ENCODE measurements around the gene TOP1.

GRCh38 chr20:41086402-41087324 lies 58.0 kb downstream of the TOP1 start:
- TF ChIP-seq, protein P1, sequence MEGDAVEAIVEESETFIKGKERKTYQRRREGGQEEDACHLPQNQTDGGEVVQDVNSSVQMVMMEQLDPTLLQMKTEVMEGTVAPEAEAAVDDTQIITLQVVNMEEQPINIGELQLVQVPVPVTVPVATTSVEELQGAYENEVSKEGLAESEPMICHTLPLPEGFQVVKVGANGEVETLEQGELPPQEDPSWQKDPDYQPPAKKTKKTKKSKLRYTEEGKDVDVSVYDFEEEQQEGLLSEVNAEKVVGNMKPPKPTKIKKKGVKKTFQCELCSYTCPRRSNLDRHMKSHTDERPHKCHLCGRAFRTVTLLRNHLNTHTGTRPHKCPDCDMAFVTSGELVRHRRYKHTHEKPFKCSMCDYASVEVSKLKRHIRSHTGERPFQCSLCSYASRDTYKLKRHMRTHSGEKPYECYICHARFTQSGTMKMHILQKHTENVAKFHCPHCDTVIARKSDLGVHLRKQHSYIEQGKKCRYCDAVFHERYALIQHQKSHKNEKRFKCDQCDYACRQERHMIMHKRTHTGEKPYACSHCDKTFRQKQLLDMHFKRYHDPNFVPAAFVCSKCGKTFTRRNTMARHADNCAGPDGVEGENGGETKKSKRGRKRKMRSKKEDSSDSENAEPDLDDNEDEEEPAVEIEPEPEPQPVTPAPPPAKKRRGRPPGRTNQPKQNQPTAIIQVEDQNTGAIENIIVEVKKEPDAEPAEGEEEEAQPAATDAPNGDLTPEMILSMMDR (IDR thresholded peaks at IDR 0.05): no peak
- no peak for TF ChIP-seq EZH2phosphoT487 (IDR thresholded peaks at IDR 0.05)

All from neural progenitor cell (in vitro differentiated cells).